ENCODE measurements around the gene PSMC2. TPM values are rescaled to one million over a fixed set of nuclear protein-coding genes. Genes with fewer than 3 reads are reported as not detected.
A peak's percentile ranks its signal among the peaks of the same experiment; 100 is the strongest.

The PSMC2 gene
- total and polyA plus RNA-seq, 2 of the 4 experiments (the other 2 are of a cell fraction): 184 to 311 TPM

- no peak overlapping the region for H3K56ac ChIP-seq (ENCODE audit: extremely low read depth, insufficient read depth, low read length)
- no peak overlapping the region for H2AK9ac ChIP-seq (replicated peaks; ENCODE audit: low read depth, low read length, poor library complexity)
- TF ChIP-seq MAFK (IDR thresholded peaks at IDR 0.05; ENCODE audit: low read depth, low read length) (peak; percentile 76), POLR2A (IDR thresholded peaks at IDR 0.05; ENCODE audit: low read depth, low read length) (no peak), MXI1 (IDR thresholded peaks at IDR 0.05; ENCODE audit: borderline replicate concordance, low read depth, low read length) (no peak), RFX5 (IDR thresholded peaks at IDR 0.05; ENCODE audit: low read depth, low read length) (no peak), MAZ (IDR thresholded peaks at IDR 0.05; ENCODE audit: borderline replicate concordance, low read depth, low read length) (no peak)
- H4K91ac ChIP-seq (ENCODE audit: insufficient read depth, low read depth, low read length): no peak overlapping the region
- no peak overlapping the region for H3K9ac ChIP-seq (ENCODE audit: low read depth, low read length)
- H4K20me1 ChIP-seq (ENCODE audit: insufficient read depth, low read length): no peaks in the 10 kb centered on the region
- no peak overlapping the region for H4K8ac ChIP-seq (ENCODE audit: low read depth in 2 of 2, low read length in 2 of 2)
- H3K18ac ChIP-seq (ENCODE audit: low read depth, low read length): no peak overlapping the region
- no peak overlapping the region for H3K4me3 ChIP-seq (ENCODE audit: insufficient read depth, low read depth, low read length)
- no peak overlapping the region for H2BK20ac ChIP-seq (ENCODE audit: low read depth, low read length)
- H2AFZ ChIP-seq (replicated peaks; ENCODE audit: low read length, poor library complexity): no peak overlapping the region
- DNase-seq: no peak
- no peak overlapping the region for H3K4me2 ChIP-seq (ENCODE audit: low read depth, low read length)
- BruUV-seq (replicated peaks): no TSS peak
- H2BK15ac ChIP-seq (ENCODE audit: low read depth, low read length): no peak overlapping the region
- no peak overlapping the region for H2BK5ac ChIP-seq (ENCODE audit: low read depth, low read length, poor library complexity, severe bottlenecking)
- no peak overlapping the region for H4K5ac ChIP-seq (ENCODE audit: low read depth, low read length)
- H3K36me3 ChIP-seq (ENCODE audit: control insufficient read depth, insufficient read depth, low read length): peaks cover 22% of the 10 kb centered on the region
- ChIA-PET POLR2A (ENCODE audit: unreplicated experiment) (no interaction called here), CTCF (no interaction called here)
- no peak overlapping the region for H2AK5ac ChIP-seq (ENCODE audit: low read depth, low read length)
- H3K27me3 ChIP-seq (ENCODE audit: control insufficient read depth, insufficient read depth, low read length): no peaks in the 10 kb centered on the region; the same call in 1 of the 2 replicates
- no peak overlapping the region for H3K14ac ChIP-seq (replicated peaks; ENCODE audit: low read depth, low read length)
- H3K79me1 ChIP-seq (ENCODE audit: low read depth in 1 of 2, low read length in 2 of 2): no peaks in the 10 kb centered on the region
- H3K9me3 ChIP-seq (ENCODE audit: control insufficient read depth, insufficient read depth, low read length): no peaks in the 10 kb centered on the region
- no peak overlapping the region for H3K4ac ChIP-seq (ENCODE audit: low read depth, low read length)
- H2BK120ac ChIP-seq (ENCODE audit: low read depth, low read length): no peak overlapping the region
- in situ Hi-C loops (cut with MboI; ENCODE audit: low sequenced_read_pairs): no loop called here
- H3K23ac ChIP-seq (ENCODE audit: low read depth, low read length): no peak overlapping the region
- H3K9me1 ChIP-seq (ENCODE audit: insufficient read depth, low read length): no peaks in the 10 kb centered on the region
- intact Hi-C loops (cut with micrococcal nuclease): no loop called here
- 100% methylated on average over 1 of the region's 5 CpGs; no CpG with 5 or more reads in 1 of the 2 experiments for WGBS, 2 experiments (ENCODE audit: extremely low coverage in 2 of 2, insufficient read length in 1 of 2)
- dilution Hi-C loops (cut with HindIII; ENCODE audit: low sequenced_read_pairs, unreplicated experiment): no loop called here
- ATAC-seq (ENCODE audit: low read depth): no peak
- H3K4me1 ChIP-seq (ENCODE audit: control insufficient read depth, insufficient read depth, low read length): no peaks in the 10 kb centered on the region
- H3K27ac ChIP-seq (ENCODE audit: insufficient read depth, low read length): no peak overlapping the region
These were observed 22.0 kb downstream of the PSMC2 start for GRCh38 chr7:103369432-103369831.

All from IMR-90 (cell line).